Fibroblast of pulmonary artery (primary cell): Measurements from ENCODE around the gene MSI2.

ENCODE experiments used
- DNase-seq: peaks from one replicate; pipeline ENCODE4 v3.0.0-alpha.2; 2010; ENCODE audit warnings: low read depth
- H3K4me3 ChIP-seq: replicated peaks from 2 replicates; pipeline ENCODE4 v1.5.1; 2011; ENCODE audit warnings: low read depth, mild to moderate bottlenecking, control low read depth, low read length, moderate library complexity
- TF ChIP-seq, protein P1 (sequence below): IDR thresholded peaks from 2 replicates; pipeline ENCODE4 v1.5.1; 2011; ENCODE audit warnings: mild to moderate bottlenecking, control low read depth, low read length, inconsistent platforms; ENCODE audit errors: missing control alignments

Gene MSI2

DNA sequence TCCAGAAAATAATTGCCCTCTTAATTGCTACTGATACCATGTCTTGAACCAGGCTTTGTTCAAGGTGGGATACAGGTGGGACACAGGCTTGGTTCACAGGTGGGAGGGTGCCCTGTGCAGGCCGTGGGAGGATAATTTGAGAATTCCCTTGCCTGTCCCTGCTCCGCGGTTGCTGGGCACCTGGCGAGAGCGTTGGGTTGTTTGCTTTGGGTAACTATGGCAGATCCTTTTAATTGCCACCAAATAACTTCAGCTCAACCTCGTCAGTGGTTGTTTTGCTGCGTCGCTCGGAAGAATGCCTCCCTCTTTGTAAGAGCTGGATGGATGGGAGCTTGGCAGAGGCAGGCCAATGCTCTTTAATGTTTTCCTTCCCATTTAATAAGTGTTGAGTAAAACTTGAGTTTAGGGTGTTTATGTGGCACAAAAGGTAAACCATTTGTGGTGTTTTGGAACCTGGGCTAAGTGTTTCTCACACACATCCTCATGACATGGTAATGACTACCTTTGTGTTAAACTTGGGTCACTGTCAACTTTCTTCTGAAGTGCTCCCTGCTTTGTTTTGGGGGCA is 202.5 kb downstream of the MSI2 start:
- no peak overlapping the region for H3K4me3 ChIP-seq
- no peak for DNase-seq
- TF ChIP-seq, protein P1, sequence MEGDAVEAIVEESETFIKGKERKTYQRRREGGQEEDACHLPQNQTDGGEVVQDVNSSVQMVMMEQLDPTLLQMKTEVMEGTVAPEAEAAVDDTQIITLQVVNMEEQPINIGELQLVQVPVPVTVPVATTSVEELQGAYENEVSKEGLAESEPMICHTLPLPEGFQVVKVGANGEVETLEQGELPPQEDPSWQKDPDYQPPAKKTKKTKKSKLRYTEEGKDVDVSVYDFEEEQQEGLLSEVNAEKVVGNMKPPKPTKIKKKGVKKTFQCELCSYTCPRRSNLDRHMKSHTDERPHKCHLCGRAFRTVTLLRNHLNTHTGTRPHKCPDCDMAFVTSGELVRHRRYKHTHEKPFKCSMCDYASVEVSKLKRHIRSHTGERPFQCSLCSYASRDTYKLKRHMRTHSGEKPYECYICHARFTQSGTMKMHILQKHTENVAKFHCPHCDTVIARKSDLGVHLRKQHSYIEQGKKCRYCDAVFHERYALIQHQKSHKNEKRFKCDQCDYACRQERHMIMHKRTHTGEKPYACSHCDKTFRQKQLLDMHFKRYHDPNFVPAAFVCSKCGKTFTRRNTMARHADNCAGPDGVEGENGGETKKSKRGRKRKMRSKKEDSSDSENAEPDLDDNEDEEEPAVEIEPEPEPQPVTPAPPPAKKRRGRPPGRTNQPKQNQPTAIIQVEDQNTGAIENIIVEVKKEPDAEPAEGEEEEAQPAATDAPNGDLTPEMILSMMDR = no peak

DNA sequence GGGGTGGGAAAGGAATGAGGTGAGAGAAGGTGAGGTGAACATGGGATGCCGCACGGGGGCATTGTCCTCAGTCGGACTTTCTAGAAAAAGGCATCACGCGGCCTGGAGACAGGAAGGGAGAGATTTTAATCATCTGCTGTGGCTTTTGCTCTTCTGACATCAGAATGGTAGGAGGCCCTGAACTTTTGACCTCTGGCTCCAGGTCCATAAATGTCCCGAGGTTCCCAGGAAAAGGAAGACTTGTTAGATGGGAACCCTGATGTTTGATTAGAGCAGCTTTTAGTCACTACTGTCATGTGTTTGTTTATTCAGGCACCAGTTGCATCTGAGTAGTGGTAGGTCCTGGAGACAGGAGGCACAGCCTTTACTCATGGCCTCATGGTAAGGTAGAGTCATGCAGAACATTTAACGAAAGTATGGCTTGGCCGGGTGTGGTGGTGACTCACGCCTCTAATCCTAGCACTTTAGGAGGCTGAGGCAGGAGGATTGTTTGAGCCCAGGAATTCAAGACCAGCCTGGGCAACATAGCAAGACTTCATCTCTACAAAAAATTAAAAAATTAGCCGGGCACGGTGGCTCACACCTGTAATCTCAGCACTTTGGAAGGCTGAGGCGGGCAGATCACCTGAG is 203.1 kb downstream of the MSI2 start:
- TF ChIP-seq, protein P1 = no peak
- DNase-seq = peak; percentile 39
- H3K4me3 ChIP-seq = no peak overlapping the region

GRCh38 chr17:57461082-57461481 is 204.8 kb downstream of the MSI2 start:
- TF ChIP-seq, protein P1 = no peak
- DNase-seq = no peak
- H3K4me3 ChIP-seq = no peak overlapping the region

DNA sequence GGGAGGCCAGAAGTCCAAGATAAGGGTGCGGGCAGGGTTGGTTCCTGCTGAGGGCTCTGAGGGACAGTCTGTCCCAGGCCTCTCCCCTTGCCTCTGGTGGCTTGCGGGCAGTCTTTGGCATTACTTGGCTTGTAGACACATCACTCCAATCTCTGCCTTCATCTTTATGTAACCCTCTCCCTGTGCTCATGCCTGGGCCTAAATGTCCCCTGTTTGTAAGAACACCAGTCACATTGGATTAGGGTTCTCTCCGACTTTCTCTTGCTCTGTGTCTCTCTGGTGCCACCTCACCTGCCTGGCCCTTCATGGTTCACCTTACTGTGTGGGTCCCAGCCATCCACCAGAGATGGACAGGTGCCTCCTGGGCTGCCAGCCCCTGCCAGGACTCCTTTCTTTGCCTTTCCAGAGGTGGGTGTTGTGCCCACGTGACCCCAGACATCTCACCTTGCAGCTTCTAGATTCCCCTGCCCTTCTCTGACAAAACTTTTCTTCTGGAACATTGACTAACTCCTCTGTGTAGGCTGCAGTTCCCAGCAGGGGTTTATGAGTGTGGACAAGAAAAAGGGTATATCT is 205.8 kb downstream of the MSI2 start:
- TF ChIP-seq, protein P1 = no peak
- no peak overlapping the region for H3K4me3 ChIP-seq
- DNase-seq = no peak

GRCh38 chr17:57463103-57463885 is 207.0 kb downstream of the MSI2 start:
- H3K4me3 ChIP-seq = no peak overlapping the region
- peak; percentile 83 for DNase-seq
- TF ChIP-seq, protein P1 = no peak

DNA sequence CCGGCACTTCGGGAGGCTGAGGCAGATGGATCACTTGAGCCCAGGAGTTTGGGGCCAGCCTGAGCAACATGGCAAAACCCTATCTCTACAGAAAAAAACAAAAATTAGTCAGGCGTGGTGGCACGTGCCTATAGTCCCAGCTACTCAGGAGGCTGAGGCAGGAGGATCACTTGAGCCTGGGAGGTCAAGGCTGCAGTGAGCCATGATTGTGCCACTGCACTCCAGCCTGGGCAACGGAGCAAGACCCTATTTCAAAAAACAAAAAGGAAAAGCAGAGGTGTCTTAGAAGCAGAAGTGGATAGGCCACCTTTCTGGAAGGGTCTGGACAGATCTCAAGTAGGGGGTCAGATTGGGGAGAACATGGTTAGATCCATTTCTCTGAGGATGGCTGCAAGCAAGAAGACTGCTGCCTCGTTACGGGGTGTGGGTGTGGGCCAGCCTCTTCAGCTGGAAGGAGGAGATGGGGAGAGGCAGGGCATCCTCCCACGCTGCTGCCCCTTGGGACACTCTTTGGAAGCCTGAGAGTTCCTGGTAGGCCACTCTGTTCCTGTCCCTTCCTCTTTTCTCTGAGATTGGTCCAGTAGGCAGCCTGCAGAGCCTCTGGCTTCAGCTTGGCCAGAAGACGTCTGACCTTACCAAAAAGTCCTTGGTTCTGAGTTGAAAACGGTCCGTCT is 208.0 kb downstream of the MSI2 start:
- no peak overlapping the region for H3K4me3 ChIP-seq
- DNase-seq = no peak
- TF ChIP-seq, protein P1 = no peak
